Stromal cell of bone marrow (primary cell): ENCODE measurements around the gene CDC42EP5.
"Not testable (repeated sequence)": the region's sequence is repeated elsewhere in the genome, so short reads cannot be mapped to it uniquely, and the experiment has no call there.

Experiments
- DNase-seq: peaks from one replicate; pipeline ENCODE4 v3.0.0-alpha.2; 2012; ENCODE audit warnings: low read depth

The CDC42EP5 gene

GRCh38 chr19:54489341-54489740, 16.2 kb upstream of the CDC42EP5 start:
- DNase-seq: no peak

- DNase-seq: no peak
Measured at GRCh38 chr19:54485851-54486250, 12.8 kb upstream of the CDC42EP5 start.

GRCh38 chr19:54484451-54484850, 11.4 kb upstream of the CDC42EP5 start:
- no peak for DNase-seq

GRCh38 chr19:54482889-54483288, 9.8 kb upstream of the CDC42EP5 start:
- DNase-seq: no peak

GRCh38 chr19:54481326-54481930, 8.3 kb upstream of the CDC42EP5 start:
- DNase-seq: no peak

GRCh38 chr19:54480051-54480450, 7.0 kb upstream of the CDC42EP5 start:
- DNase-seq: no peak

- DNase-seq: peak; percentile 33
Measured at GRCh38 chr19:54478677-54479266, 5.7 kb upstream of the CDC42EP5 start.

- no peak for DNase-seq
Measured at GRCh38 chr19:54477650-54478049, 4.6 kb upstream of the CDC42EP5 start.

GRCh38 chr19:54475706-54476105, 2.6 kb upstream of the CDC42EP5 start:
- no peak for DNase-seq

GRCh38 chr19:54473892-54474372, 836 bp upstream of the CDC42EP5 start:
- DNase-seq: no peak

GRCh38 chr19:54470991-54471782, 1.9 kb downstream of the CDC42EP5 start:
- DNase-seq: no peak

GRCh38 chr19:54470276-54470887, 2.7 kb downstream of the CDC42EP5 start:
- DNase-seq: no peak

GRCh38 chr19:54469496-54469934, 3.6 kb downstream of the CDC42EP5 start:
- DNase-seq: no peak

GRCh38 chr19:54466110-54466480, 7.0 kb downstream of the CDC42EP5 start:
- not testable (repeated sequence) for DNase-seq

- no peak for DNase-seq
Measured at GRCh38 chr19:54465426-54466109, 7.5 kb downstream of the CDC42EP5 start.

GRCh38 chr19:54464630-54465425, 8.3 kb downstream of the CDC42EP5 start:
- DNase-seq: peak; percentile 69

GRCh38 chr19:54464044-54464629, 9.0 kb downstream of the CDC42EP5 start:
- DNase-seq: peak; percentile 38

- peak; percentile 97 for DNase-seq
Measured at GRCh38 chr19:54463531-54464043, 9.5 kb downstream of the CDC42EP5 start, which contains the start of gene LENG9. Gene LENG9 (minus strand): TSS chr19:54463778. CDS start chr19:54463526, 252 bp downstream.

GRCh38 chr19:54462655-54463530, 10.2 kb downstream of the CDC42EP5 start:
- no peak for DNase-seq
